ENCODE measurements around the gene TNNT1.

DNA sequence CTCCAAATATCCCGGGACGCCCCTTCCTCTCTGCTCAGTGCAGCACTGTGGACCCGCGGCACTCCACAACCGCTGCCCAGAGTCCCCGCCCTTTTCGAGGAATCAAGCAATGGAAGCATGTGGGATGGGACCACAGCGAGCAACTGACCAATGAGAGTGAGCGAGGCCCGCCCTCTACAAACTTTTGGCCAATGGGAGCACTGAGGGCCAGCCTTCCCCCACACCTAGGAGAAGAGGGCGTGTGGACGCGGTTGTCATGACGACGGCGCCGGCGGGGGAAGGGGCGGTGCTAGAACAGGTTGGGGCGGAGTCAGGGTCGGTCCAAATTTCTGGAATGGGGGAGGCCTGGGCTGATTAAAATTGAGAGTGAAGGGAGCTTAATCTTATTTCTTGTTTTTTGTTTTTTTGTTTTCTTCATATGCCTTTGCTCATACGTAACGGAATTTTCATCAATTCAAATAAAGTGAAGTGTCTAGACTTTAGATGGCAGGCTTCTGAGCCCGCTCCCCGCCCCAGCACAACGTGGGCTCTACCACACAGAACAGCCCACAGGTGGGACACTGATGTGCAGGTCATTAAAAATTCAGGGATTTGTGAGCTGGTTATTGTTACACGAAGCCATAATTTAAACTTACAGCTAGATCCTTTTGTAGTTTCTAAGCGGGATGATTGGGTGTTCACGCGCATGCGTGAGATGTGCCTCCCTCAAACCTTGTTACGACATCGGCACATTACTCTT is 17.7 kb upstream of the TNNT1 start, which contains the start of gene DNAAF3:
- TF ChIP-seq CTCF (IDR thresholded peaks at IDR 0.05; ENCODE audit: insufficient read depth, low read length, poor library complexity, severe bottlenecking) (no peak), EZH2phosphoT487 (conservative IDR thresholded peaks at IDR 0.05; ENCODE audit: low read length) (no peak)
